B cell (primary cell): ENCODE measurements around the gene ESPN. TPM values are rescaled to one million over a fixed set of nuclear protein-coding genes. Genes with fewer than 3 reads are reported as not detected.

Experiments
- ATAC-seq: fragments of 200-7000 bp; cut with Tn5 transposase; one replicate; pipeline ENCODE4 v1.10.0; 2021; ENCODE audit warnings: low read depth, mild to moderate bottlenecking, moderate number of reproducible peaks, moderate library complexity
- CTCF ChIA-PET: fragments of 350-600 bp; sonication (Branson Sonifier 250); formaldehyde crosslinking; loops from one replicate; lab custom pipeline; 2021; ENCODE audit warnings: antibody characterized with exemption, inconsistent platforms; lab: Charles Lee
- POLR2A ChIA-PET: fragments of 350-600 bp; sonication (Branson Sonifier 250); formaldehyde crosslinking; loops from one replicate; lab custom pipeline; 2021; ENCODE audit warnings: antibody characterized with exemption; lab: Charles Lee
- DNase-seq: peaks from one replicate; pipeline ENCODE4 v3.0.0; 2013
- H2AFZ ChIP-seq: 2 replicates; pipeline ENCODE4 v1.6.1; 2012; ENCODE audit warnings: mild to moderate bottlenecking, low read depth, low read length; ENCODE audit not compliant: insufficient read depth, poor library complexity, severe bottlenecking
- H3K27ac ChIP-seq, 2 donors: 1 replicate in 1 of 2; 2 replicates in 1 of 2; pipeline ENCODE4 v1.5.1; 2012 to 2013; ENCODE audit warnings: low read length in 2 of 2, mild to moderate bottlenecking in 2 of 2, moderate library complexity in 1 of 2
- H3K27me3 ChIP-seq, 4 experiments: fragments of 200-600 bp in 1 of 4; sonication (generic) in 1 of 4; replicated peaks in 1 of 4; 1 replicate in 2 of 4; 2 replicates in 2 of 4; pipeline versions ENCODE4 v1.6.1 to v1.7.0; 2013 to 2016; ENCODE audit warnings: low read length in 3 of 4, mild to moderate bottlenecking in 2 of 4, mixed read lengths in 1 of 4, moderate library complexity in 1 of 4; ENCODE audit not compliant: insufficient read depth in 4 of 4, control insufficient read depth in 3 of 4; ENCODE audit errors: control extremely low read depth in 1 of 4
- H3K36me3 ChIP-seq, 2 experiments: replicated peaks in 1 of 2; 1 replicate in 1 of 2; 2 replicates in 1 of 2; pipeline versions ENCODE4 v1.6.1 to v1.7.1; 2013; ENCODE audit warnings: low read length in 1 of 2; ENCODE audit not compliant: insufficient read depth in 2 of 2, control insufficient read depth in 1 of 2; ENCODE audit errors: control extremely low read depth in 1 of 2, extremely low read depth in 1 of 2
- H3K4me1 ChIP-seq, 2 donors: fragments of 200-600 bp in 1 of 2; sonication (generic) in 1 of 2; 1 replicate in 1 of 2; 2 replicates in 1 of 2; pipeline versions ENCODE4 v1.5.1 to v1.6.1; 2013 to 2017; ENCODE audit warnings: low read length in 2 of 2; ENCODE audit not compliant: control insufficient read depth in 2 of 2, insufficient read depth in 2 of 2
- H3K4me2 ChIP-seq: replicated peaks from 2 replicates; pipeline ENCODE3; 2012; ENCODE audit warnings: mild to moderate bottlenecking, low read depth, low read length; ENCODE audit not compliant: poor library complexity, severe bottlenecking
- H3K4me3 ChIP-seq, 5 experiments: fragments of 200-600 bp in 1 of 5; sonication (generic) in 1 of 5; 1 replicate in 3 of 5; 2 replicates in 2 of 5; pipeline versions ENCODE4 v1.5.1 to v1.7.0; 2011 to 2016; ENCODE audit warnings: low read length in 4 of 5, mild to moderate bottlenecking in 4 of 5, low read depth in 2 of 5, control low read depth in 1 of 5, moderate library complexity in 1 of 5; ENCODE audit not compliant: insufficient read depth in 1 of 5; ENCODE audit errors: control extremely low read depth in 1 of 5, extremely low read depth in 1 of 5
- H3K79me2 ChIP-seq: fragments of 200-600 bp; sonication (generic); one replicate; pipeline ENCODE4 v1.6.0; 2016; ENCODE audit warnings: low read length; ENCODE audit not compliant: control insufficient read depth, insufficient read depth
- H3K9ac ChIP-seq: fragments of 200-600 bp; sonication (generic); 2 replicates; pipeline ENCODE4 v1.6.1; 2017; ENCODE audit warnings: mild to moderate bottlenecking, low read length, moderate library complexity
- H3K9me3 ChIP-seq, 3 donors: one replicate each; pipeline versions ENCODE4 v1.6.1 to v1.7.1; 2013; ENCODE audit warnings: low read length in 2 of 3; ENCODE audit not compliant: control insufficient read depth in 2 of 3, insufficient read depth in 1 of 3; ENCODE audit errors: control extremely low read depth in 1 of 3
- H4K20me1 ChIP-seq: 2 replicates; pipeline ENCODE4 v1.6.0; 2012; ENCODE audit warnings: mild to moderate bottlenecking, low read length; ENCODE audit not compliant: insufficient read depth, control insufficient read depth, poor library complexity, severe bottlenecking
- H3K27ac Mint-ChIP-seq: one replicate; pipeline ENCODE4 v1.8.0; 2021; ENCODE audit warnings: mixed read lengths
- H3K27me3 Mint-ChIP-seq: one replicate; pipeline ENCODE4 v1.8.0; 2021; ENCODE audit warnings: mixed read lengths
- H3K4me1 Mint-ChIP-seq: one replicate; pipeline ENCODE4 v1.8.0; 2021; ENCODE audit warnings: mixed read lengths
- H3K4me3 Mint-ChIP-seq: one replicate; pipeline ENCODE4 v1.8.0; 2021; ENCODE audit warnings: mixed read lengths
- H3K9me3 Mint-ChIP-seq: one replicate; pipeline ENCODE4 v1.8.0; 2022; ENCODE audit warnings: mixed read lengths; ENCODE audit not compliant: insufficient read depth
- EZH2 ChIP-seq: IDR thresholded peaks from 2 replicates; pipeline ENCODE4 v1.6.1; 2012; ENCODE audit warnings: borderline replicate concordance, low read depth, mild to moderate bottlenecking, moderate library complexity, low read length; ENCODE audit not compliant: insufficient read depth, poor library complexity, severe bottlenecking
- WGBS: methylation state at CpG from one replicate; pipeline ENCODE4 v1.1.5; 2013; ENCODE audit warnings: missing lambda C conversion rate; ENCODE audit not compliant: insufficient coverage; 5-methylcytosine and 5-hydroxymethylcytosine counted together
- intact Hi-C: fragments of 100-400 bp; cut with micrococcal nuclease; formaldehyde crosslinking; loops from one replicate; pipeline ENCODE4 v1.10.0; 2022
- polyA plus RNA-seq: library from polyadenylated mRNA; depleted of rRNA; stranded (reverse); fragments of >200 nt; gene quantifications from 2 replicates; pipeline ENCODE4 v1.2.3, GENCODE V29; 2012
- total RNA-seq, 2 donors: library from RNA; stranded (reverse); fragments of 120-200 nt in 1 of 2; gene quantifications; 1 replicate in 1 of 2; 2 replicates in 1 of 2; pipeline versions ENCODE4 v1.2.3 to v1.2.4, GENCODE V29; 2013 to 2022
- TF ChIP-seq, protein P1 (sequence below): fragments of 200-600 bp; IDR thresholded peaks from one replicate; pipeline ENCODE4 v1.8.0; 2022; ENCODE audit warnings: antibody characterized with exemption, mild to moderate bottlenecking

Gene ESPN
- total and polyA plus RNA-seq, 2 donors (not counting 1 experiment from before 2014, with no cell fraction given), result 0.19 to 0.25 TPM

GRCh38 chr1:6447818-6448748 is 23.5 kb downstream of the ESPN start:
- ChIA-PET POLR2A (no interaction called here), CTCF (no interaction called here)
- TF ChIP-seq, protein P1, sequence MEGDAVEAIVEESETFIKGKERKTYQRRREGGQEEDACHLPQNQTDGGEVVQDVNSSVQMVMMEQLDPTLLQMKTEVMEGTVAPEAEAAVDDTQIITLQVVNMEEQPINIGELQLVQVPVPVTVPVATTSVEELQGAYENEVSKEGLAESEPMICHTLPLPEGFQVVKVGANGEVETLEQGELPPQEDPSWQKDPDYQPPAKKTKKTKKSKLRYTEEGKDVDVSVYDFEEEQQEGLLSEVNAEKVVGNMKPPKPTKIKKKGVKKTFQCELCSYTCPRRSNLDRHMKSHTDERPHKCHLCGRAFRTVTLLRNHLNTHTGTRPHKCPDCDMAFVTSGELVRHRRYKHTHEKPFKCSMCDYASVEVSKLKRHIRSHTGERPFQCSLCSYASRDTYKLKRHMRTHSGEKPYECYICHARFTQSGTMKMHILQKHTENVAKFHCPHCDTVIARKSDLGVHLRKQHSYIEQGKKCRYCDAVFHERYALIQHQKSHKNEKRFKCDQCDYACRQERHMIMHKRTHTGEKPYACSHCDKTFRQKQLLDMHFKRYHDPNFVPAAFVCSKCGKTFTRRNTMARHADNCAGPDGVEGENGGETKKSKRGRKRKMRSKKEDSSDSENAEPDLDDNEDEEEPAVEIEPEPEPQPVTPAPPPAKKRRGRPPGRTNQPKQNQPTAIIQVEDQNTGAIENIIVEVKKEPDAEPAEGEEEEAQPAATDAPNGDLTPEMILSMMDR, result no peak
- no peak for TF ChIP-seq EZH2
- peaks cover 19% of the 10 kb centered on the region for H3K4me1 Mint-ChIP-seq
- peak; percentile 66 for DNase-seq
- intact Hi-C loops, result no loop called here
- H3K9me3 Mint-ChIP-seq, result no peaks in the 10 kb centered on the region
- Histone ChIP-seq H3K27me3 (peaks cover 0 to 55% (median 15%) of the 10 kb centered on the region in 4 experiments), H3K79me2 (no peaks in the 10 kb centered on the region), H4K20me1 (no peaks in the 10 kb centered on the region), H3K4me3 (peak overlapping the region in 2 of 5 experiments; percentile 32 to 43), H2AFZ (peak overlapping the region; percentile 62), H3K27ac (no peak overlapping the region), H3K36me3 (no peaks in the 10 kb centered on the region), H3K9me3 (peaks cover 0 to 7% (median 0%) of the 10 kb centered on the region in 3 donors), H3K9ac (peak overlapping the region; percentile 47), H3K4me1 (peaks cover 15 to 21% of the 10 kb centered on the region in 2 donors), H3K4me2 (peak overlapping the region; percentile 71)
- H3K4me3 Mint-ChIP-seq, result peak overlapping the region; percentile 74
- ATAC-seq, result peak; percentile 46
- 4% methylated on average over 68 of the region's 68 CpGs for WGBS
- peaks cover 39% of the 10 kb centered on the region for H3K27me3 Mint-ChIP-seq
- no peak overlapping the region for H3K27ac Mint-ChIP-seq
